ENCODE results near the gene CAMK2G.
"Not testable (repeated sequence)": the region's sequence is repeated elsewhere in the genome, so short reads cannot be mapped to it uniquely, and the experiment has no call there.

CAMK2G gene

GRCh38 chr10:73874267-73875138 is at the start of gene CAMK2G:
CAMK2G (minus strand) TSS chr10:73874555; CDS start chr10:73874461, 94 bp downstream.
- peak within 1 kb of the TSS; percentile 62 for H3K4me3 ChIP-seq (ENCODE audit: low read length)
- no peak for DNase-seq (ENCODE audit: low read depth)
- TF ChIP-seq, protein P1, sequence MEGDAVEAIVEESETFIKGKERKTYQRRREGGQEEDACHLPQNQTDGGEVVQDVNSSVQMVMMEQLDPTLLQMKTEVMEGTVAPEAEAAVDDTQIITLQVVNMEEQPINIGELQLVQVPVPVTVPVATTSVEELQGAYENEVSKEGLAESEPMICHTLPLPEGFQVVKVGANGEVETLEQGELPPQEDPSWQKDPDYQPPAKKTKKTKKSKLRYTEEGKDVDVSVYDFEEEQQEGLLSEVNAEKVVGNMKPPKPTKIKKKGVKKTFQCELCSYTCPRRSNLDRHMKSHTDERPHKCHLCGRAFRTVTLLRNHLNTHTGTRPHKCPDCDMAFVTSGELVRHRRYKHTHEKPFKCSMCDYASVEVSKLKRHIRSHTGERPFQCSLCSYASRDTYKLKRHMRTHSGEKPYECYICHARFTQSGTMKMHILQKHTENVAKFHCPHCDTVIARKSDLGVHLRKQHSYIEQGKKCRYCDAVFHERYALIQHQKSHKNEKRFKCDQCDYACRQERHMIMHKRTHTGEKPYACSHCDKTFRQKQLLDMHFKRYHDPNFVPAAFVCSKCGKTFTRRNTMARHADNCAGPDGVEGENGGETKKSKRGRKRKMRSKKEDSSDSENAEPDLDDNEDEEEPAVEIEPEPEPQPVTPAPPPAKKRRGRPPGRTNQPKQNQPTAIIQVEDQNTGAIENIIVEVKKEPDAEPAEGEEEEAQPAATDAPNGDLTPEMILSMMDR (conservative IDR thresholded peaks at IDR 0.05; ENCODE audit: low read depth, low read length), result no peak

- DNase-seq (ENCODE audit: low read depth), result no peak
- no peak overlapping the region for H3K4me3 ChIP-seq (ENCODE audit: low read length)
- TF ChIP-seq, protein P1 (conservative IDR thresholded peaks at IDR 0.05; ENCODE audit: low read depth, low read length), result no peak
Measured at GRCh38 chr10:73922864-73923133, 48.4 kb upstream of the CAMK2G start.

GRCh38 chr10:73922007-73922863 is 47.9 kb upstream of the CAMK2G start:
- DNase-seq (ENCODE audit: low read depth), result no peak
- TF ChIP-seq, protein P1 (conservative IDR thresholded peaks at IDR 0.05; ENCODE audit: low read depth, low read length), result no peak
- H3K4me3 ChIP-seq (ENCODE audit: low read length), result no peak overlapping the region

DNA sequence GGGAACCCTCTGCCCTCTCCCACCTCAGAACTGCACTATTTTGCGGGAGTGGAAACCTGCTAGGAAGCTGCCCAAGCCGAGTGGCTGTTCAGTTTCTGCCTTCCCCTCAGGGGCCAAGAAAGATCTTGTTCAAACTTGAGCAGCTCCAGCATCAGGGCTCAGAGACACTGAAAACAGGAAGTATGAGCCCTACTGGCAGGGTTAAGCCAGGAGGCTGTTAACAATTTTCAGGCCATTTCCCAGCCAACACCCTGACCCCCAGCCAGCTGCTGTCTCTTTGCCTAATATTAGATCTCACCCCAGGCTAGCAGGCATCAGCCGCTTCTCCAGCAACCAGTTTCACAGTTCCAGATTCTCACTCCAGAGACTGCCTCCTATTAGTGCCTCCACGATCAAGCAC is 45.7 kb upstream of the CAMK2G start:
- TF ChIP-seq, protein P1 (conservative IDR thresholded peaks at IDR 0.05; ENCODE audit: low read depth, low read length), result no peak
- H3K4me3 ChIP-seq (ENCODE audit: low read length), result no peak overlapping the region
- no peak for DNase-seq (ENCODE audit: low read depth)

DNA sequence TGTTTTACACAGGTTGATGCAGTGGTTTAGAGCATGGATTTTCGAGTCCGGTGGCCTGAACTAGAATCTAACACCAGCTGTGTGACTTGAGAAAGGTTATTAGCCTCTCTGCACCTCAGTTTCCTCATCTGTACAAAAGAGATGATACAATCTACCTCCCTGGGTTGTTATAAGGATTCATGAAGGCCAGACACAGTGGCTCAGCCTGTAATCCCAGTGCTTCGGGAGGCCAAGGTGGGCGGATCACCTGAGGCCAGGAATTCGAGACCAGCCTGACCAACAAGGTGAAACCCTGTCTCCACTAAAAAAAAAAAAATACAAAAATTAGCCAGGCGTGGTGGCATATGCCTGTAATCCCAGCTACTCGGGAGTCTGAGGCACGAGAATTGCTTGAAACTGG is 45.1 kb upstream of the CAMK2G start:
- not testable (repeated sequence) for H3K4me3 ChIP-seq (ENCODE audit: low read length); DNase-seq (ENCODE audit: low read depth)

- no peak overlapping the region for H3K4me3 ChIP-seq (ENCODE audit: low read length)
- TF ChIP-seq, protein P1 (conservative IDR thresholded peaks at IDR 0.05; ENCODE audit: low read depth, low read length), result no peak
Measured at GRCh38 chr10:73917566-73918305, 43.4 kb upstream of the CAMK2G start.

More at GRCh38 chr10:73917566-73918305, 43.4 kb upstream of the CAMK2G start:
- DNase-seq (ENCODE audit: low read depth), result no peak
